Germinal center (tissue), 1 donor: ENCODE results near the gene MANBA.
"Not testable (repeated sequence)": the region's sequence is repeated elsewhere in the genome, so short reads cannot be mapped to it uniquely, and the experiment has no call there.

ENCODE experiments used
- DNase-seq: peaks from one replicate; pipeline ENCODE4 v3.0.0; 2012; ENCODE audit warnings: mixed read lengths, low spot score

Gene MANBA

DNA sequence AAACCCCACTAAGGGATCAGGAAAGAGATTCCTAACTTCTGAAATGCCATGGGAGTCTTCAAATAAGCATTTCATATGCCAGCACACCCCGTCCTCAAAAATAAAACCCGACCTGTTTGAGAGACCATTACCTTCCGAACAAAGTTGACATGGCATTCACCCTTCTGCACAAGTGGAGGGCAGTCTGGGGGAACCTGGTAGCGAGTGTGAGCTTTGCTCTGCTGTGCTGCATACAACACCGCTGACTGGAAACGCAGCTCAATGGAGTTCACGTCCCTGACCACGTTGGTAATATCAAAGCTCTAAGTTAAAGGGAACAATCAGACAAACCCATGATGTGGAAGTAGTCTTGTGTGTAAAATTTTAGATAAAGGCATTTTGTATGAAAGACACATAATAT is 38.0 kb downstream of the MANBA start:
- DNase-seq: no peak

DNA sequence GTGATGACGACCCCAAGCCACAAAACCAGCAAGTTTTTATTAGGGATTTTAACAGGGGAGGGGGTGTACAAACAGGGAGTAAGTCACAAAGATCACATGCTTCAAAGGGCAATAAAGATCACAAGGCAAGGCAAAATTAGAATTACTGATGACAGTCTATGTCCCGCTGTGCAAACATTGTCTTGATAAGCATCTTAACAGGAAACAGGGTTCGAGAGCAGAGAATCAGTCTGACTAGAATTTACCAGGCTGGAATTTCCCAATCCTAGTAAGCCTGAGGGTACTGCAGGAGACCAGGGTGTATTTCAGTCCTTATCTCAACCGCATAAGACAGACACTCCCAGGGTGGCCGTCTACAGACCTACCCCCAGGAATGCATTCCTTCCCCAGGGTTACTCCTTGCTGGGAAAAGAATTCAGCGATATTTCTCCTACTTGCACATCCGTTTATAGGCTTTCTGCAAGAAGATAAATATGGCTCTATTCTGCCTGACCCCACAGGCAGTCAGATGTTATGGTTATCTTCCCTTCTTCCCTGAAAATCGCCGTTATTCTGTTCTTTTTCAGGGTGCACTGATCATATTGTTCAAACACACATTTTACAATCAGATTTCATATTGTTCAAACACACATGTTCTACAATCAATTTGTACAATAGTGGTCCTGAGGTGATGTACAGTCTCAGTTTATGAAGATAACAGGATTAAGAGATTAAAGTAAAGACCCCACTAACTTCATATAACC is 41.8 kb downstream of the MANBA start:
- not testable (repeated sequence) for DNase-seq

DNA sequence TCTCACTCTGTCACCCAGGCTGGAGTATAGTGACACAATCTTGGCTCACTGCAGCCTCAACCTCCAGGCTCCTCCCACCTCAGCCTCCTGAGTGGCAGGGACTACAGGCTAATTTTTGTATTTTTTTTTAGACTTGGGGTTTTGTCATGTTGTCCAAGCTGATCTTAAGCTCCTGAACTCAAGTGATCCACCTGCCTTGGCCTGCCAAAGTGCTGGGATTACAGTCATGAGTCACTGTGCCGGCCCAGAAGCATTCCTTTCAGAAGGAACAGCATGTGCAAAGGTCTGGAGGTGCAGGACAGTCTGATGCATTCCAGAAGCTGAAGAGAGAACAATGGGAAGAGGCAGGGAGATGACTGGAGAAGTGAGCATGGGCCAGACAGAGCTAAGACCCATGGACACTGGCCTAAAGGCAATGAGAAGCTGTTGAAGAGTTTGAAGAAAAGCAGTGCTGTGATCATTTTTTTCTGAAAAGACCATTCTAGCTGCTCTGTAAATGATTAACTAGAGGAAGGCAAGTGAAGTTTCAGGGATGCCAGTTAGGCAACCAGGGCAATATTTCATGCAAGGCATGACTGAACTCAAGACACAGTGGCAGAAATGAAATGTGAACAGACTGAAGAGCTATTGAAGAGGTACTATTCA is 43.2 kb downstream of the MANBA start:
- DNase-seq: no peak

DNA sequence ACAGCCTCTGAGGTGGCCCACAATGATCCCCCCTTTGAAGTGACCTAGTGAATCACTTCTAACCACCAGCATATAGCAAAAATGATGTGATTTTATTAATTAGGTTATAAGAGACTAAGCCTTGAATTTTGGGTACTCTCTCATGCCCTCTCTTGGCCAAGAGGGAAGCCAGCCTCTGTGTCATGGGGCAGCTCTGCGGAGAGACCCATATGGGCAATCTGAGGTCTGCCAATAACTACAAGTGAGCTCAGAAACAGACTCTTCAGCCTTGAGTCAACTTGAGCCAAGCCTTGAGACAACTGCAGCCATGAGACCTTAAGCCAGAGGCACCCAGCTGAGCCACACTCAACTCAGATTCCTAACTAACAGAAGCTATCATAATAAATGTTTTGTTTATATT is 45.7 kb downstream of the MANBA start:
- DNase-seq: no peak

DNA sequence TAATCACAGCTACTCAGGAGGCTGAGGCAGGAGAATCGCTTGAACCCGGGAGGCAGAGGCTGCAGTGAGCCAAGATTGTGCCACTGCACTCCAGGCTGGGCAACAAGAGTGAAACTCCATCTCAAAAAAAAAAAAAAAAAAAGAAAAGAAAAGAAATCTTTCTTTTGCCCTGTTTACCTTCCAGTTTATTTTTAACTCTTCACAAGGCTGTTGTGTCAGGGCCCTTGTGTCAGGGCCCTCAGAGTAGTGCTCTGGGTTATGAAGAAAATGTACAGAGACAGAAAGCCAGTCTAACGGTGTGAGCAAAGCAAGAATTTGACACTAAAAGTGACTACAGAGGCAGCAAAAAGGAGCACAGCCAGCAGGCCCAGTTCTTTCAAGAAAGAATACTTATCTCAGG is 47.0 kb downstream of the MANBA start:
- DNase-seq: not testable (repeated sequence)

DNA sequence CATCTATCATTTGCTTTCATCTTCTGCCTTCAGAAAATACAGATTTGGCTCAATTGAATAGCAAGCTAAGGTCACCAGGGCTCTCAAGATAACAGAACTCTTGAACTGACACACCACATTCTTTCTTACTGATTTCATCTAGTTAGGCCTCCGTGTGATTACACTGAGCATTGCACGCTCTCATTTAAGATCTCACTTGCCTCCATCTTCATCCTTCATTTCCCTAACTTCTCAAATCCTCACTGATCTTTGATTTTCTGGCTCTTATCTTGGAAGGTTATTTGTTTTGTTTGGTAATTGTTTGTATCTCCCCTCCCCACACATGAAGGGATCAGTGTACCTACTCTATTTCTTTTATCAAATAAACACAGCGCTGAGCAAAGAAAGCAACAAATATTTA is 47.7 kb downstream of the MANBA start:
- DNase-seq: no peak

- no peak for DNase-seq
Observed at GRCh38 chr4:102710986-102711385, 49.8 kb downstream of the MANBA start.

- not testable (repeated sequence) for DNase-seq
Observed at GRCh38 chr4:102709060-102709459, 51.7 kb downstream of the MANBA start.

DNA sequence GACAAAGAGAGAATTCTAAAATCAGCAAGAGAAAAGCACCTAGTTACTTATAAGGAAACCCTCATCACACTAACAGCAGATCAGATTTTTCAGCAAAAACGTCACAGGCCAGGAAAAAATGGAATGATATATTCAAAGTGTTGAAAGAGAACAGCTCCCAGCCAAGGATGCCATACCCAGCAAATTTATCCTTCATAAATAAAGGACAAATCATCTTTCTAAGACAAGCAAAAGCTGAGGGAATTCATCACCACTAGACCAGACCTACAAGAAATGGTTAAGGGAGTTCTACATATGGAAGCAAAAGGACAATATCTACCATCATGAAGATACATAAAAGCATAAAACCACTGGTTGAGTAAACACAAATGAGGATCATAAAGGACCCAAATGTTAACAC is 53.6 kb downstream of the MANBA start:
- DNase-seq: no peak

- no peak for DNase-seq
Observed at GRCh38 chr4:102705391-102705935, 55.3 kb downstream of the MANBA start.

DNA sequence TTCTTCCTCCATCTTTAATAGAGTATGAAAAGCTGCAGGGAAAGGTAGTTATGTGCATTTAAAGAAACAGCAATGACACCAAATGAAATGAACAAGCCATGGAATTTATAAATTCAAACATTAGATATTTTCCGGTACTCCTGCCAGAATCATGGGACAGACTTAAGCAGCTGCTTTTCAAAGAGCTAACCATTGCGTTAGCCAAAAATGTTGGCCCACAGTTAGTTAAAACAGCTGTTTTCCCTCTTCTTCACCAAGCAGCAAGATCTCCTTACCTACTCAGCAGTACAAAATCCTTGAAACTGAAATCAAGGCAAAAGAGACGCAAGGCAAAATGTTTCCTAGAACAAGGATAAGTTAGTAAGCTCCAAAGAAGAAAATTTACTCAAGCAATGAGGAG is 64.0 kb downstream of the MANBA start:
- DNase-seq: no peak

DNA sequence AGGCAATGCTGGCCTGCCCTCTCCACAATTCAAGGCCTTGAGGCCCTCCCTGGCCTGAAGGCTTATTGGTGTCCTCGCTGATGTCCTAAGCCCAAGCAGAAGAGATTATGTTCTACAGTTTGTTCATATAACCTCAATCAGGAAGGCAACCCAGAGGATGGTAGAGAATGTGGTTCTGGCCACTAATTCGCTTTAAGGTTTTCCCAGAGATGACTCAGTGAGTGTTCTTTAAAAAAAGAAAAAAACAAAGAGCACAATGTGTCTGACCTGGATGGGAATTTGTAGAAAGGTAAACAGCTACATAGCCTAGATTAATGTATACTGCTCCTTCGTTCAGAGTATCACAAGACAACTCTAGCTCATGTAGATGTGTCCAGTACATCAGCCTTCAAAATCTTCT is 66.0 kb downstream of the MANBA start:
- DNase-seq: no peak

DNA sequence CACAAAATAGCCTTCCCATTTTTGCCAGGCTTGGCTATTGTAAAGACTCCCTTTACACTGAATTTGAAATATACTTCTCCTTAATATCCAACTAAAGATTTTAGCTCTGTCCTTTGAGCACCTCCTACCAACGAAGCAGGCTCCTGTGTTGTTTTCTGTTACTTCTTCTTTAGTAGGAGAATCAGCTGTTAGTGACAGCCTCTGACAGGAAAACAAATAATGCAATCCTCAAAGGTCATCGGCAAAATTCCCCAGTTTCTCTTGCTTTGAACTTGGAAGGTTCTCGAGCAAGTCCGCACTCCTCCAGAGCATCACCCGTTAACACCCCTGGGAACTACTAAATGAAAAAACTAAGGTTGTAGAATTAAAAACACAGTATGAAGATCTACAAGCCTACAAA is 66.9 kb downstream of the MANBA start:
- no peak for DNase-seq

DNA sequence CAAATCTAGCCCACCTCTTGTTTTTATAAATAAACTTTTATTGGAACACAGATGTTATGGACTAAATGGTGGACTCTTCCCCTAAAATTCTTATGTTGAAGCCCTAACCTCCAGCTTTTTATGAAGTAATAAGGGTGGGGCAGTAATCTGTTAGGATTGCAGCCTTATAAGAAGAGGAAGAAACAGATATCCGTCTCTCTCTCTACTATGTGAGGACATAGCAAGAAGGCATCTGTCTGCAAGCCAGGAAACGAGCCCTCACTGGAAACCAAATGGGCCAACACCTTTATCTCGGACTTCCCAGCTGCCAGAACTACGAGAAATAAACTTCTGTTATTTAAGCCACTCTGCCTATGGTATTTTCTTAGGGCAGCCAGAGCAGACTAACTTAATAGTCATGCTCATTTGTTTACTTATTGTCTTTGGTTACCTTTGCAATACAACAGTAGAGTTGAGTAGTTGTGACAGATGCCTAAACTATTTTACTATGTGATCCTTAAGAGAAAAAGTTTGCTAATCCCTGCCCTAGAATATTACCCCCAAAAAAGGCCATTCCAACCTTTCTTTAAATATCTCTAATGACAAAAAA is 67.4 kb downstream of the MANBA start:
- no peak for DNase-seq

- DNase-seq: no peak
Observed at GRCh38 chr4:102692474-102692873, 68.3 kb downstream of the MANBA start.

DNA sequence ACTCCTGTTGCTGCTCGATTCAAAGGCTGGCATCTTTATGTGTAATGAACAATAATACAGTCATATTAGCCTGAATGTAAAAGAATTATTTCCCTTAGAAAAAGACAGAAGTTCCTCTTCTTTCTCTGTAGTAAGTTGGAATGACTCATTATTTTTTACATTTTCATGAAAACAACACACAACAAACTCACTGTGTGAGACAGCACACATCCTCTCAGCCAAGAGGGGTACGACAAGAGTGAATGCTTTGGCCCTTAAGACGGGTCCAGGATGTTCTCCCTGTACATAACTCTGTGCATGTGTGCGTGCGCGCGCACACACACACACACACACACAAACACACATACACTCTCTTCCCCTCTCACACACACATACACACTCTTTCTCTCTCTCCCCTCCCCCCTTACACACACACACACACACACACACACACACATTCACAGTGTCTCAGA is 72.8 kb downstream of the MANBA start:
- DNase-seq: no peak

DNA sequence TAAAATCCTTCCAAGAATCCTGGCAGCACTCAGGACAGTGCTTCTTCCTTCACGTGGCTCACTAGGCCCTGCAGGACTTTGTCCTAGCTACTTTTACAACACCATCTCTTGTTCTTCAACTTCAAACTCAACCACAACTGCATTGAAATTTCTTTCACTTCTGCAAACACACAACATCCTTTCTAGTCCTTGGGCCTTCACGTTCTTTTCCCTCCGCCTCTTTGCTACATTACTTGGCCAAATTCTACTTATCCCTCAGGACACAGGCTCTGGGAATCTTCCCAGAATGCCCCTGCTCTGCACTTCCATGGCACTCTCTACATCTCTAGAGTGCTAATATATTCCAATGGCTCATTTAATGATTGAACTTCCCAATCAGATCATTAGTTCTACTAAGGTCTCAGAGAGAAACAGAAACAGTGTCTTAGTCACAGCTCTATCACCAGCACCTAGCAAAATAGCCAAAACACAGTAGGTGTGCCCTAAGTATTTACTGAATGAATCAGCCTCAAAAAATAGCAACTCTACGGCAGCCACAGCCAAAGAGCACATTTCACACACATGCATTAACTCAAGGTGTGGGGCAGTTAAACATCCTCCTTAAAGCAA is 73.3 kb downstream of the MANBA start:
- DNase-seq: peak; percentile 10

DNA sequence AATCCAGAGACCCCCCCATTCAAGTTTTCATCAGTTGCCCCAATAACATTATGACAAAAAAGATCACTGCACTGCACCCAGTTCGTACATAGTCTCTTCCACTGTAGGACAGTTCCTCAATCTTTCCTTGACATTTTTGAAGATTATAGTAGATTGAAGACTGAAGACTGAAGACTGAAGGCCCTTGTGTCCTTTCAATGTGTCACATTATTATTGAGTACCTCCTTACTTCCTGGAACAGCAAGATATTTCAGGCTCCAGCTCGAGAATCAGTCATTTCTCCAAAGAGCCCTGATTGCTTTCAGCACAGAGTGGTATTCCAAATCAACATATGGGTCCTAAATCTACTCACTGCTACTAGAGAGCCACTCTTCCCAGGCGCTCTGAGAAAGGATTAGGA is 75.0 kb downstream of the MANBA start:
- no peak for DNase-seq

DNA sequence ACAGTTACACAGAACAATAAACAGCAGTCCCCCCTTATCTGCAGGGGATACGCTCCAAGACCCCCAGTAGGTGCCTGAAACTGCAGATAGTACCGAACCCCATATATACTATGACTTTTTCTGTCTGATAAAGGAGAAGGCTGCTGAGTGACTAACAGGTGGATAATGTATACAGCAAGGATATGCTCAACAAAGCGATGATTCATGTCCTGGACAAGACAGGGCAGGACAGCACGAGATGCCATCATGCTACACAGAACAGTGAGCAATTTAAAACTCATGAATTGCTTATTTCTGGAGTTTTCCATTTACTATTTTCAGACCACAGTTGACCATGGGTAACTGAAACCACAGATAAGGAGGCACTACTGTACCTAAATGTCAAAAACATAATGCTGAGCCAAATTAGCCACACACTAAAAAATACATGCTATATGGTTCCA is 76.1 kb downstream of the MANBA start:
- no peak for DNase-seq

DNA sequence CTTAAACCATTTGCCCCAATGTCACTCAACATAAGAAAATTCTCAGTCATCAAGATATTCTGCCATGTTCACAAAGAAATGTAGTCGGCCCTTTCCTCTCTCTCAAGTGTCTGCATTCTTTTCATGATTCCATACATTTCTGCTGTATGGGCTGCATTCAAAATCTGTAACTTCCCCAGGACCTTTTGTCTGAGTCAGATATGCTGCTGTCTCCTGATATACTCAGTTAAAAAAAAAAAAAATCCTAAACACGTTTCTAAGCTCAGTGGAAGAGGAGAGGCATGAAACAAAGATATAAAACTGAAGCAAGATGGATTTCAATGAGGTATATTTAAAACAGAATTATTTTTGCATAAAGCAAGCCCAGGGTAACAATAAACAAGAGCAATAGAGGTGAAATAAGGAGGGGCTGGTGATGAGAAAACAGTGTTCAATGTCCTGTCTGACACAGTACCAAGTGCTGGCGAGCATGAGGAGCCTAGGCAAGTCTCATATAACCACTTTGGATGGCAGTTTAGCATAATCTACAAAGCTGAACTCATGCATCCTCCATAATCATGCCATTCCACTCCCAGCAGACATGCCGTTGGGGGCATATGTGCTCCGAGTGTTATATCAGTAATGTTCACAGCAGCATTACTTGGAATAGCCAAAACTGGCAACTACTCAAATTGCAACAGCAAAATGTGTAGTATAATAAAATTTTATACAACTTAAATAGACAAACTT is 76.7 kb downstream of the MANBA start:
- DNase-seq: no peak

- no peak for DNase-seq
Observed at GRCh38 chr4:102678695-102679335, 82.0 kb downstream of the MANBA start.
